Measurements from ENCODE around the gene JPH3. TPM values are rescaled to one million over a fixed set of nuclear protein-coding genes. Genes with fewer than 3 reads are reported as not detected.

The JPH3 gene
- total and polyA plus RNA-seq, 2 donors: 0.05 to 0.09 TPM

DNA sequence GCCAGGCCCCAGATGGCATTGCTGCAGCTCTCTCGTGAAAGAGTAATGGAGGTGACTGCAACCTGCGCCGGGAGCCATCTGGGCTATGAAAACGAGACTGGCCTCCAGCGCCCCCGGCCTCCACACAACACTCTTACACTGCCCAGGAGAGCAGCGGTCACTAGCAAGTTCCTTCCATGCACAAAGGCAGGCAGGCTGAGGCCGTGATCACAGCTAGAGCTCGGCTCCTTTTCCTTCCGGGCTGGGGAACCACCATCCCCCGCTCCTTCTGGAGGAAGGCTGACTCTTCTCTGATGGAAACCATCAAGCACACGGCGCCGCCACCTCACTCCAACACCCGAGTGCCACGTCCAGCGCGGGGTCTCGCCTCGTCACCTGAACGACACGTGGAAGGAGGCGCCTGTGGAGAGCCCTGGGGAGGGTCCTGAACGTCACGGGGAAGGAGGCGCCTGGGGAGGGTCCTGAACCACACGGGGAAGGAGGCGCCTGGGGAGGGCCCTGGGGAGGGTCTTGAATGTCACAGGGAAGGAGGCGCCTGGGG lies 101.6 kb downstream of the JPH3 start:
- Histone ChIP-seq H3K4me3 (ENCODE audit: low read length in 2 of 2) (no peak overlapping the region), H3K4me1 (ENCODE audit: control insufficient read depth in 2 of 2, insufficient read depth in 2 of 2, low read length in 2 of 2) (peaks cover 19 to 75% of the 10 kb centered on the region in 2 donors), H3K27ac (ENCODE audit: low read depth in 1 of 2, low read length in 1 of 2) (peak overlapping the region in 1 of 2 donors; percentile 97), H3K36me3 (ENCODE audit: control insufficient read depth in 2 of 2, insufficient read depth in 2 of 2, low read length in 1 of 2) (peaks cover 47 to 48% of the 10 kb centered on the region in 2 donors), H3K27me3 (ENCODE audit: control insufficient read depth in 2 of 2, insufficient read depth in 1 of 2, low read length in 1 of 2) (no peaks in the 10 kb centered on the region), H3K9me3 (ENCODE audit: control insufficient read depth in 2 of 2, insufficient read depth in 1 of 2, low read length in 1 of 2) (peaks cover 0 to 9% of the 10 kb centered on the region in 2 donors)
- no peak for DNase-seq (ENCODE audit: low read depth in 6 of 9, low spot score in 9 of 9)
- 91% methylated on average over 29 of the region's 29 CpGs for WGBS

DNA sequence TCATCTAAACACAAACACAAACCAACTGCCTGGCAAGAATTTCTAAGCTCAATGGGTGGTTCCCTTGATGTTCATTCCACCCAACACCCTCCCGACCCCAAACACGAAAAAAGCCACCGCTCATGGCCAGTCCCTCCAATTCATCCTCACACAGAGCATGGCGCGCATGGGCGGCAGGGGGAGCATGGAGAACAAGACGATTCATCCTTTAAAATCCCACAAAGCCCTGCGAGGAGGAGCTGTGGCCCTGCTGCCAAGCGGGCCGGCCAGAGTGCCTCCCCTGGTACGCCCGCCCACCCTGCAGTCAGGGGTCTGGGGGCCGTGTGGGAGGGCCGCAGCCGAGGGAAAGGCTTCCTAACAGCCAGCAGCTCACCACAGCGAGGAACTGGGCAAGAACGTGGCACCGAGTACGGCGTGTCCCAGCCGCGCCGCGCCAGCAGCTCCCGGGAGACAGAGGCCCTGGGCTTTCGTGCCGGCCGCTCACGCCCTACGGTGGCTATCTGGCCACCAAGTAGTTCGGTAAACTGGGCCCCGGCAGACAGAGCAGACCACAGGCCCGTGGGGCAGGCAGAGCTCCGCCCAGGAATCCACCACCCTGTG lies 102.5 kb downstream of the JPH3 start:
- DNase-seq (ENCODE audit: low read depth in 6 of 9, low spot score in 9 of 9): no peak
- H3K27me3 ChIP-seq (ENCODE audit: control insufficient read depth in 2 of 2, insufficient read depth in 1 of 2, low read length in 1 of 2): no peaks in the 10 kb centered on the region
- peaks cover 0 to 9% of the 10 kb centered on the region in 2 donors for H3K9me3 ChIP-seq (ENCODE audit: control insufficient read depth in 2 of 2, insufficient read depth in 1 of 2, low read length in 1 of 2)
- no peak overlapping the region for H3K4me3 ChIP-seq (ENCODE audit: low read length in 2 of 2)
- H3K36me3 ChIP-seq (ENCODE audit: control insufficient read depth in 2 of 2, insufficient read depth in 2 of 2, low read length in 1 of 2): peaks cover 50 to 53% of the 10 kb centered on the region in 2 donors
- peaks cover 18 to 69% of the 10 kb centered on the region in 2 donors for H3K4me1 ChIP-seq (ENCODE audit: control insufficient read depth in 2 of 2, insufficient read depth in 2 of 2, low read length in 2 of 2)
- 96% methylated on average over 34 of the region's 34 CpGs for WGBS
- no peak overlapping the region for H3K27ac ChIP-seq (ENCODE audit: low read depth in 1 of 2, low read length in 1 of 2)

- WGBS: 94% methylated on average over 31 of the region's 31 CpGs
- no peak overlapping the region for H3K27ac ChIP-seq (ENCODE audit: low read depth in 1 of 2, low read length in 1 of 2)
Measured at GRCh38 chr16:87705771-87706277, 103.5 kb downstream of the JPH3 start.

GRCh38 chr16:87706278-87707000 lies 104.1 kb downstream of the JPH3 start:
- 92% methylated on average over 28 of the region's 28 CpGs for WGBS
- H3K36me3 ChIP-seq (ENCODE audit: control insufficient read depth in 2 of 2, insufficient read depth in 2 of 2, low read length in 1 of 2): peaks cover 63 to 64% of the 10 kb centered on the region in 2 donors
- DNase-seq (ENCODE audit: low read depth in 6 of 9, low spot score in 9 of 9): no peak

More at GRCh38 chr16:87705771-87706277, 103.5 kb downstream of the JPH3 start:
- no peak for DNase-seq (ENCODE audit: low read depth in 6 of 9, low spot score in 9 of 9)
- Histone ChIP-seq H3K27me3 (ENCODE audit: control insufficient read depth in 2 of 2, insufficient read depth in 1 of 2, low read length in 1 of 2) (no peaks in the 10 kb centered on the region), H3K4me3 (ENCODE audit: low read length in 2 of 2) (no peak overlapping the region), H3K9me3 (ENCODE audit: control insufficient read depth in 2 of 2, insufficient read depth in 1 of 2, low read length in 1 of 2) (no peaks in the 10 kb centered on the region), H3K4me1 (ENCODE audit: control insufficient read depth in 2 of 2, insufficient read depth in 2 of 2, low read length in 2 of 2) (peaks cover 18 to 60% of the 10 kb centered on the region in 2 donors), H3K36me3 (ENCODE audit: control insufficient read depth in 2 of 2, insufficient read depth in 2 of 2, low read length in 1 of 2) (peaks cover 58 to 60% of the 10 kb centered on the region in 2 donors)

GRCh38 chr16:87707097-87707496 lies 104.8 kb downstream of the JPH3 start:
- no peak overlapping the region for H3K27ac ChIP-seq (ENCODE audit: low read depth in 1 of 2, low read length in 1 of 2)
- no peaks in the 10 kb centered on the region for H3K27me3 ChIP-seq (ENCODE audit: control insufficient read depth in 2 of 2, insufficient read depth in 1 of 2, low read length in 1 of 2)
- no peaks in the 10 kb centered on the region for H3K9me3 ChIP-seq (ENCODE audit: control insufficient read depth in 2 of 2, insufficient read depth in 1 of 2, low read length in 1 of 2)
- no peak overlapping the region for H3K4me3 ChIP-seq (ENCODE audit: low read length in 2 of 2)
- DNase-seq (ENCODE audit: low read depth in 6 of 9, low spot score in 9 of 9): no peak
- peaks cover 66 to 71% of the 10 kb centered on the region in 2 donors for H3K36me3 ChIP-seq (ENCODE audit: control insufficient read depth in 2 of 2, insufficient read depth in 2 of 2, low read length in 1 of 2)
- H3K4me1 ChIP-seq (ENCODE audit: control insufficient read depth in 2 of 2, insufficient read depth in 2 of 2, low read length in 2 of 2): peaks cover 6 to 54% of the 10 kb centered on the region in 2 donors
- WGBS: 97% methylated on average over 17 of the region's 17 CpGs

More at GRCh38 chr16:87706278-87707000, 104.1 kb downstream of the JPH3 start:
- Histone ChIP-seq H3K27me3 (ENCODE audit: control insufficient read depth in 2 of 2, insufficient read depth in 1 of 2, low read length in 1 of 2) (no peaks in the 10 kb centered on the region), H3K4me3 (ENCODE audit: low read length in 2 of 2) (no peak overlapping the region), H3K27ac (ENCODE audit: low read depth in 1 of 2, low read length in 1 of 2) (peak overlapping the region in 1 of 2 donors; percentile 23), H3K4me1 (ENCODE audit: control insufficient read depth in 2 of 2, insufficient read depth in 2 of 2, low read length in 2 of 2) (peaks cover 12 to 54% of the 10 kb centered on the region in 2 donors), H3K9me3 (ENCODE audit: control insufficient read depth in 2 of 2, insufficient read depth in 1 of 2, low read length in 1 of 2) (no peaks in the 10 kb centered on the region)

DNA sequence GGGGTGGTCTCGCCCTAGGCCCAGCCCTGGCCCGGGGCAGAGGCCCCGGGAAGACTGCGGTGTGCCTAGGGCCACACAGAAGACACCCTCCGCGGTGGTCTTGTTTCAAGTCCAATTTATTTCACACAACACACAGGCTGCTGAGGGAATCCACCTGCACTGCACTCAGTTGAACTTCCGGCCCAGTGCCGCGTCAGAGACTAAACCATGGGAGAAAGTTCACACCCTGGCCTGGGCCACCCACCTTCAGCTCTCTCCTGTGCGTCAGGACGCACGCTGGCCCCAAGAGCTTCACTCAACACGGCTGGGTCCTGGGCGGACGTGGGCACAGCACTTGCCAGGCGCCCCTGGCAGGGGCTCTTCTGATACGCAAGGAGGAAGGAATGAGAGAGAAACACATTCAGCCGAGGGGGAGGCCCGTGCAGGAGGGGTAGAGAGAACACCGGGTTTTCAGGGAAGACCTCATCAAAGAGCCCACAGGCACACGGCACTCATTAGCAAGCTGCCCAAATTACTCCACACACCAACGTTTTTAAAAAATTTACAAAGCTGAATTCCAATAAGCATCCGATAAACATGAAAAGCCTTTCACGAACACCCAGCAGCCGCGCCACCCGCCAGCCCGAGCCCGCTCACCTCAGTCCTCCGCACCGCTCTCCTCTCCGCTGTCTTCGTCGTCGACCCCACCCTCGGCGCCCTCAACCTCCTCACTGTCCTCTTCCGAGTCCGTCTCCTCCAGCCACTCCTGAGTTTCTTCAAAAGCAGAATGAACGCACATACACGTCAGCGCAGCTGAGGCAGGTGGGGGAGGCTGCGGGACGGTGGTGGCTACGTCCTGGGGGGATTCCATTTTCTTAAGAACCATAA lies 105.6 kb downstream of the JPH3 start:
- H3K27ac ChIP-seq (ENCODE audit: low read depth in 1 of 2, low read length in 1 of 2): no peak overlapping the region
- DNase-seq (ENCODE audit: low read depth in 6 of 9, low spot score in 9 of 9): no peak

DNA sequence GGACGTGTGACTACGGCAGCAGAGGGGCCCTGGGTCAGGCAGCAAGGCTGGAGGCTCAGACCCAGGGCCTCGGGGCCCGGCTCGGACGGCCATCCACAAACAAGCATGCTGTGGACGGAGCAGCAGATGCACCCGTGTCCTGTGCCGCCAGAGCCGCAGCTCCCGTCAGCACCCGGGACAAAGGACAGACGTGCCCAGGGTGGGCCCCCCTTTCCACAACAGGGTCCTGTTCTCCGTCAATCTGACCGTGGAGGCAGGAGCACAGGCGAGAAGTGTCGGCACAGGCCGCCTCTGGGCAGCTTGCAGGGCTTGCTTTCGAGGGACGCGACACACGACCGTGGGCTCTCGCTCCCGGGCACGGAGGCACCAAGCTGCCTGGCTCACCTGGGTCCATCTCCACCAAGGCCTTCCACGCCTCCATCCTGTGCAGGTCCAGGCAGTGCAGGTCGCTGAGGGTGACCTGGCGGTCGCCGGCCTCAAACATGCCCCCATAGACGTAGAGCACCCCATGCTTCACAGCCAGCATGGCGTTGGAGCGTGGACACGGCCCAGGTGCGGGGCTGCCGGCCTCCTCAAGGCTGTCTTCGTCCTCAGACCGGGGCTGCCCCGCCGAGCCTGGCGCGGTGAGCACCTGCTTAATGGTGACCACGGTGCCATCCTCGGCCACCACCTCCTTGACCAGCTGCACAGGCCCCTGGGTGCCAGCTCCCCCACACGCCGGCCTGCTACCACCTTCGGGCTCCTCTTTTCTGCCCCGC lies 106.8 kb downstream of the JPH3 start:
- Histone ChIP-seq H3K36me3 (ENCODE audit: control insufficient read depth in 2 of 2, insufficient read depth in 2 of 2, low read length in 1 of 2) (peaks cover 64 to 68% of the 10 kb centered on the region in 2 donors), H3K4me1 (ENCODE audit: control insufficient read depth in 2 of 2, insufficient read depth in 2 of 2, low read length in 2 of 2) (peaks cover 2 to 55% of the 10 kb centered on the region in 2 donors), H3K4me3 (ENCODE audit: low read length in 2 of 2) (no peak overlapping the region), H3K27ac (ENCODE audit: low read depth in 1 of 2, low read length in 1 of 2) (no peak overlapping the region), H3K27me3 (ENCODE audit: control insufficient read depth in 2 of 2, insufficient read depth in 1 of 2, low read length in 1 of 2) (no peaks in the 10 kb centered on the region), H3K9me3 (ENCODE audit: control insufficient read depth in 2 of 2, insufficient read depth in 1 of 2, low read length in 1 of 2) (peaks cover 0 to 5% of the 10 kb centered on the region in 2 donors)
- WGBS: 96% methylated on average over 49 of the region's 49 CpGs
- no peak for DNase-seq (ENCODE audit: low read depth in 6 of 9, low spot score in 9 of 9)

More for the DNA sequence above, 105.6 kb downstream of the JPH3 start:
- H3K36me3 ChIP-seq (ENCODE audit: control insufficient read depth in 2 of 2, insufficient read depth in 2 of 2, low read length in 1 of 2): peaks cover 69 to 73% of the 10 kb centered on the region in 2 donors
- no peaks in the 10 kb centered on the region for H3K27me3 ChIP-seq (ENCODE audit: control insufficient read depth in 2 of 2, insufficient read depth in 1 of 2, low read length in 1 of 2)
- peaks cover 0 to 5% of the 10 kb centered on the region in 2 donors for H3K9me3 ChIP-seq (ENCODE audit: control insufficient read depth in 2 of 2, insufficient read depth in 1 of 2, low read length in 1 of 2)
- no peak overlapping the region for H3K4me3 ChIP-seq (ENCODE audit: low read length in 2 of 2)
- H3K4me1 ChIP-seq (ENCODE audit: control insufficient read depth in 2 of 2, insufficient read depth in 2 of 2, low read length in 2 of 2): peaks cover 0 to 55% of the 10 kb centered on the region in 2 donors
- 96% methylated on average over 45 of the region's 45 CpGs for WGBS

- WGBS: 97% methylated on average over 12 of the region's 12 CpGs
- Histone ChIP-seq H3K27ac (ENCODE audit: low read depth in 1 of 2, low read length in 1 of 2) (no peak overlapping the region), H3K4me3 (ENCODE audit: low read length in 2 of 2) (no peak overlapping the region), H3K36me3 (ENCODE audit: control insufficient read depth in 2 of 2, insufficient read depth in 2 of 2, low read length in 1 of 2) (peaks cover 70 to 72% of the 10 kb centered on the region in 2 donors), H3K9me3 (ENCODE audit: control insufficient read depth in 2 of 2, insufficient read depth in 1 of 2, low read length in 1 of 2) (peaks cover 0 to 5% of the 10 kb centered on the region in 2 donors), H3K4me1 (ENCODE audit: control insufficient read depth in 2 of 2, insufficient read depth in 2 of 2, low read length in 2 of 2) (peaks cover 6 to 56% of the 10 kb centered on the region in 2 donors), H3K27me3 (ENCODE audit: control insufficient read depth in 2 of 2, insufficient read depth in 1 of 2, low read length in 1 of 2) (no peaks in the 10 kb centered on the region)
- DNase-seq (ENCODE audit: low read depth in 6 of 9, low spot score in 9 of 9): no peak
Measured at GRCh38 chr16:87709677-87710076, 107.4 kb downstream of the JPH3 start.

All from thymus (tissue), 11 donors.